ENCODE results near the gene EIF2S3B.

GRCh38 chr12:10491766-10492165, 13.9 kb upstream of the EIF2S3B start:
- no peak for TF ChIP-seq CTCF (conservative IDR thresholded peaks at IDR 0.05; ENCODE audit: low read depth, low read length)
- no peak for TF ChIP-seq EZH2phosphoT487 (IDR thresholded peaks at IDR 0.05; ENCODE audit: borderline replicate concordance, low read length)

Data from PC-3 (cell line).